HG02885 (cell line): ENCODE data around the gene PHOSPHO2.

Source experiments
- ATAC-seq: cut with Tn5 transposase; IDR thresholded peaks from one replicate; pipeline ENCODE4 v1.9.1; 2021; ENCODE audit warnings: mild to moderate bottlenecking; ENCODE audit not compliant: unreplicated experiment, poor library complexity

Gene PHOSPHO2

GRCh38 chr2:169694113-169694893, at the start of gene PHOSPHO2, which contains the start of gene CFAP210:
Gene PHOSPHO2 (plus strand): TSS chr2:169694469. CDS start chr2:169700972, 6,503 bp downstream.
Gene CFAP210 (minus strand): TSS chr2:169694405. CDS start chr2:169694327, 78 bp downstream.
- ATAC-seq = peak; percentile 99

GRCh38 chr2:169647496-169647895, 46.8 kb upstream of the PHOSPHO2 start:
- no peak for ATAC-seq

- ATAC-seq = no peak
These were observed 45.0 kb upstream of the PHOSPHO2 start for GRCh38 chr2:169649278-169649677.

- no peak for ATAC-seq
These were observed 40.6 kb upstream of the PHOSPHO2 start for GRCh38 chr2:169653636-169654035.

GRCh38 chr2:169656164-169656563, 38.1 kb upstream of the PHOSPHO2 start:
- no peak for ATAC-seq

GRCh38 chr2:169658877-169659276, 35.4 kb upstream of the PHOSPHO2 start:
- ATAC-seq = no peak

- ATAC-seq = no peak
These were observed 34.9 kb upstream of the PHOSPHO2 start for GRCh38 chr2:169659320-169659719.

- ATAC-seq = no peak
These were observed 33.0 kb upstream of the PHOSPHO2 start for GRCh38 chr2:169661265-169661664.

GRCh38 chr2:169662744-169663143, 31.5 kb upstream of the PHOSPHO2 start:
- no peak for ATAC-seq

GRCh38 chr2:169663247-169663646, 31.0 kb upstream of the PHOSPHO2 start:
- no peak for ATAC-seq

- no peak for ATAC-seq
These were observed 29.7 kb upstream of the PHOSPHO2 start for GRCh38 chr2:169664600-169664977.

GRCh38 chr2:169664978-169665930, 29.0 kb upstream of the PHOSPHO2 start:
- no peak for ATAC-seq

GRCh38 chr2:169667583-169667982, 26.7 kb upstream of the PHOSPHO2 start:
- ATAC-seq = no peak

GRCh38 chr2:169670215-169670651, 24.0 kb upstream of the PHOSPHO2 start:
- ATAC-seq = no peak

GRCh38 chr2:169670937-169671336, 23.3 kb upstream of the PHOSPHO2 start:
- no peak for ATAC-seq

GRCh38 chr2:169672406-169672805, 21.9 kb upstream of the PHOSPHO2 start:
- no peak for ATAC-seq

- ATAC-seq = no peak
These were observed 21.2 kb upstream of the PHOSPHO2 start for GRCh38 chr2:169673106-169673505.

GRCh38 chr2:169673921-169674320, 20.3 kb upstream of the PHOSPHO2 start:
- ATAC-seq = no peak

- no peak for ATAC-seq
These were observed 17.9 kb upstream of the PHOSPHO2 start for GRCh38 chr2:169676357-169676756.

- no peak for ATAC-seq
These were observed 17.4 kb upstream of the PHOSPHO2 start for GRCh38 chr2:169676850-169677249.

GRCh38 chr2:169683054-169683424, 11.2 kb upstream of the PHOSPHO2 start:
- ATAC-seq = no peak
